SU-DHL-6 (cell line): ENCODE results near the gene NRF1.

Experiments
- H2AFZ ChIP-seq: fragments of 200-600 bp; sonication (generic); 2 replicates; pipeline ENCODE4 v1.6.1; 2014; ENCODE audit warnings: low read depth, mild to moderate bottlenecking, moderate library complexity, mixed read lengths, antibody characterized with exemption, low read length; ENCODE audit not compliant: severe bottlenecking
- H3F3A ChIP-seq: fragments of 200-600 bp; shearing (Covaris generic); 2 replicates; pipeline ENCODE4 v1.6.0; 2016; ENCODE audit warnings: antibody characterized with exemption, mild to moderate bottlenecking; ENCODE audit not compliant: insufficient read depth
- H3K27ac ChIP-seq: fragments of 200-600 bp; sonication (generic); 2 replicates; pipeline ENCODE4 v1.5.1; 2016; ENCODE audit warnings: low read depth, mild to moderate bottlenecking, low read length, moderate library complexity, mixed read lengths
- H3K27me3 ChIP-seq: fragments of 200-600 bp; sonication (generic), shearing (Covaris generic); 2 replicates; pipeline ENCODE4 v1.6.0; 2014; ENCODE audit warnings: mild to moderate bottlenecking, low read length
- H3K36me3 ChIP-seq: fragments of 200-600 bp; sonication (generic); 2 replicates; pipeline ENCODE4 v1.6.1; 2014; ENCODE audit warnings: mild to moderate bottlenecking, low read length, mixed read lengths
- H3K4me2 ChIP-seq: fragments of 300-600, 200-600 bp; shearing (Covaris generic), sonication (generic); 2 replicates; pipeline ENCODE4 v1.6.0; 2014; ENCODE audit warnings: low read length, low read depth, mild to moderate bottlenecking; ENCODE audit not compliant: poor library complexity, severe bottlenecking
- H3K4me3 ChIP-seq: fragments of 200-600 bp; sonication (generic); 2 replicates; pipeline ENCODE4 v1.5.1; 2014; ENCODE audit warnings: antibody characterized with exemption, low read length, mild to moderate bottlenecking, mixed read lengths; ENCODE audit not compliant: insufficient read depth, poor library complexity, severe bottlenecking
- H3K79me2 ChIP-seq: fragments of 200-600 bp; sonication (generic); 2 replicates; pipeline ENCODE4 v1.6.1; 2014; ENCODE audit warnings: mild to moderate bottlenecking, low read length, moderate library complexity; ENCODE audit not compliant: insufficient read depth
- H3K9ac ChIP-seq: fragments of 200-600 bp; sonication (generic); 2 replicates; pipeline ENCODE4 v1.7.0; 2014; ENCODE audit warnings: mild to moderate bottlenecking, low read length
- H3K9me2 ChIP-seq: fragments of 200-600 bp; sonication (generic); replicated peaks from 2 replicates; pipeline ENCODE4 v1.6.1; 2014; ENCODE audit warnings: low read length; ENCODE audit not compliant: insufficient read depth
- H3K9me3 ChIP-seq: fragments of 200-600 bp; sonication (generic); 2 replicates; pipeline ENCODE4 v1.6.1; 2014; ENCODE audit warnings: low read length, mixed read lengths; ENCODE audit not compliant: insufficient read depth
- H4K20me1 ChIP-seq: fragments of 200-600 bp; sonication (generic); 2 replicates; pipeline ENCODE4 v1.6.1; 2014; ENCODE audit warnings: low read depth, mild to moderate bottlenecking, antibody characterized with exemption, low read length, moderate library complexity, mixed read lengths
- CTCF ChIP-seq: fragments of 200-600 bp; sonication (generic); IDR thresholded peaks from one replicate; pipeline ENCODE4 v1.5.1; 2017; ENCODE audit warnings: antibody characterized with exemption, mild to moderate bottlenecking, low read length, moderate library complexity; ENCODE audit not compliant: insufficient read depth, poor library complexity, severe bottlenecking
- EZH2phosphoT487 ChIP-seq: fragments of 200-600 bp; sonication (generic), shearing (Covaris generic); conservative IDR thresholded peaks from 2 replicates; pipeline ENCODE4 v1.6.1; 2018; ENCODE audit warnings: mild to moderate bottlenecking, antibody characterized with exemption, low read length, moderate library complexity, mixed read lengths

The NRF1 gene

GRCh38 chr7:129789000-129789399 is 177.5 kb downstream of the NRF1 start:
- Histone ChIP-seq H4K20me1 (no peaks in the 10 kb centered on the region), H3F3A (no peaks in the 10 kb centered on the region), H2AFZ (no peak overlapping the region), H3K4me2 (no peak overlapping the region), H3K36me3 (no peaks in the 10 kb centered on the region), H3K27ac (no peak overlapping the region), H3K4me3 (no peak overlapping the region), H3K79me2 (no peaks in the 10 kb centered on the region), H3K9ac (no peak overlapping the region), H3K9me3 (no peaks in the 10 kb centered on the region), H3K27me3 (peaks cover 2% of the 10 kb centered on the region; the same call in 1 of the 2 replicates), H3K9me2 (no peaks in the 10 kb centered on the region)
- TF ChIP-seq EZH2phosphoT487 (no peak), CTCF (no peak)

GRCh38 chr7:129789652-129790051 is 178.1 kb downstream of the NRF1 start:
- H3K4me2 ChIP-seq, result no peak overlapping the region
- no peaks in the 10 kb centered on the region for H3K79me2 ChIP-seq
- no peaks in the 10 kb centered on the region for H3F3A ChIP-seq
- no peaks in the 10 kb centered on the region for H3K9me2 ChIP-seq
- peaks cover 2% of the 10 kb centered on the region; the same call in 1 of the 2 replicates for H3K27me3 ChIP-seq
- H2AFZ ChIP-seq, result no peak overlapping the region
- H3K9me3 ChIP-seq, result no peaks in the 10 kb centered on the region
- no peaks in the 10 kb centered on the region for H4K20me1 ChIP-seq
- no peak overlapping the region for H3K4me3 ChIP-seq
- no peaks in the 10 kb centered on the region for H3K36me3 ChIP-seq
- no peak overlapping the region for H3K27ac ChIP-seq
- H3K9ac ChIP-seq, result no peak overlapping the region
- no peak for TF ChIP-seq CTCF
- TF ChIP-seq EZH2phosphoT487, result no peak

- Histone ChIP-seq H2AFZ (no peak overlapping the region), H3F3A (no peaks in the 10 kb centered on the region), H3K9ac (no peak overlapping the region), H3K36me3 (no peaks in the 10 kb centered on the region), H4K20me1 (no peaks in the 10 kb centered on the region), H3K27me3 (peaks cover 2% of the 10 kb centered on the region; the same call in 1 of the 2 replicates), H3K4me2 (no peak overlapping the region), H3K27ac (no peak overlapping the region), H3K79me2 (no peaks in the 10 kb centered on the region), H3K9me2 (no peaks in the 10 kb centered on the region), H3K9me3 (no peaks in the 10 kb centered on the region), H3K4me3 (no peak overlapping the region)
- TF ChIP-seq EZH2phosphoT487 (no peak), CTCF (no peak)
Observed at GRCh38 chr7:129790136-129790535, 178.6 kb downstream of the NRF1 start.

- Histone ChIP-seq H3K4me3 (no peak overlapping the region), H3F3A (no peaks in the 10 kb centered on the region), H3K27ac (no peak overlapping the region), H3K27me3 (peaks cover 2% of the 10 kb centered on the region; the same call in 1 of the 2 replicates), H3K79me2 (no peaks in the 10 kb centered on the region), H4K20me1 (no peaks in the 10 kb centered on the region), H3K9me2 (no peaks in the 10 kb centered on the region), H3K36me3 (no peaks in the 10 kb centered on the region), H3K9ac (no peak overlapping the region), H3K4me2 (no peak overlapping the region), H3K9me3 (no peaks in the 10 kb centered on the region), H2AFZ (no peak overlapping the region)
- TF ChIP-seq CTCF, result no peak
- TF ChIP-seq EZH2phosphoT487, result no peak
Observed at GRCh38 chr7:129792721-129793120, 181.2 kb downstream of the NRF1 start.
